Suprapubic skin (tissue), 4 donors: ENCODE results near the gene MOBP. TPM values are rescaled to one million over a fixed set of nuclear protein-coding genes. Genes with fewer than 3 reads are reported as not detected.

Experiments used
- DNase-seq, 2 donors: peaks; one replicate each; pipeline ENCODE4 v3.0.0-alpha.2; 2019; ENCODE audit warnings: low spot score in 2 of 2
- H3K27ac ChIP-seq: fragments of 200-600 bp; sonication (generic); one replicate; pipeline ENCODE4 v1.5.1; 2019
- H3K27me3 ChIP-seq: fragments of 200-600 bp; sonication (generic); one replicate; pipeline ENCODE4 v1.5.1; 2019
- H3K36me3 ChIP-seq: fragments of 200-600 bp; sonication (generic); one replicate; pipeline ENCODE4 v1.5.1; 2019
- H3K4me1 ChIP-seq: fragments of 200-600 bp; sonication (generic); one replicate; pipeline ENCODE4 v1.5.1; 2019
- H3K4me3 ChIP-seq: fragments of 200-600 bp; sonication (generic); one replicate; pipeline ENCODE4 v1.5.1; 2019; ENCODE audit warnings: mild to moderate bottlenecking
- H3K9me3 ChIP-seq: fragments of 200-600 bp; sonication (generic); one replicate; pipeline ENCODE4 v1.5.1; 2019
- EP300 ChIP-seq: sonication (generic); formaldehyde crosslinking; IDR thresholded peaks from one replicate; pipeline ENCODE4 v1.6.1; 2017; ENCODE audit warnings: antibody characterized with exemption
- POLR2A ChIP-seq, 2 donors: fragments of 450-650 bp; IDR thresholded peaks; one replicate each; pipeline ENCODE4 v1.6.1; 2017; ENCODE audit warnings: antibody characterized with exemption in 2 of 2, mild to moderate bottlenecking in 2 of 2, moderate library complexity in 2 of 2
- POLR2AphosphoS5 ChIP-seq, 3 donors: sonication (generic); formaldehyde crosslinking; IDR thresholded peaks; one replicate each; pipeline ENCODE4 v1.6.1; 2017; ENCODE audit warnings: antibody characterized with exemption in 3 of 3
- WGBS: methylation state at CpG from one replicate; pipeline ENCODE4 v1.1.5; 2018; 5-methylcytosine and 5-hydroxymethylcytosine counted together
- total RNA-seq, 4 donors: library from RNA; depleted of rRNA; stranded (reverse); fragments of >200 nt; gene quantifications; one replicate each; pipeline ENCODE4 v1.1.0, GENCODE V29; 2016
- TF ChIP-seq, protein P1 (sequence below), 2 donors: fragments of 200-600 bp in 1 of 2; fragments of 450-650 bp in 1 of 2; sonication (generic) in 1 of 2; IDR thresholded peaks; one replicate each; pipeline ENCODE4 v1.5.1; 2016 to 2019; ENCODE audit warnings: antibody characterized with exemption in 2 of 2, mild to moderate bottlenecking in 1 of 2, moderate library complexity in 1 of 2

Gene MOBP
- total RNA-seq, 4 donors from 2014 or later: not detected

DNA sequence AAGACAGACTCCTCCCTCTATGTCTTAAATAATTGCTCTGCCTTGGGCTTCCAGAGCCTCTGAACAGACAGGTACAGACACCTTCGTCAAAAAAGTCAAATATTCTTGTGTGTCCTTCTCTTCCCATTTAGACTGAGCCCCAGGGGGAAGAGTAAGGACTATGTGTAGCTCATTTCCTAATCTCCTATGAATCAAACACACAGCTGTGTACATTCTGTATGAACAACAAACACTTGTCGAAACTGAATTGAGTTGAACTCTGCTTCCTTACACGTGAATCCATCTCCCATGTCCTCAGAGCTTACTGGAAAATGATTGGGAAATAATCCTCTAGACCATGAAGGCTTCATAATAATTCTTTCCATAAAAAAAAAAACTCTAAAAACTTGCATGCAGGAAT is 80.8 kb downstream of the MOBP start:
- H3K27ac ChIP-seq: no peak overlapping the region
- WGBS: 40% methylated on average over 3 of the region's 3 CpGs

DNA sequence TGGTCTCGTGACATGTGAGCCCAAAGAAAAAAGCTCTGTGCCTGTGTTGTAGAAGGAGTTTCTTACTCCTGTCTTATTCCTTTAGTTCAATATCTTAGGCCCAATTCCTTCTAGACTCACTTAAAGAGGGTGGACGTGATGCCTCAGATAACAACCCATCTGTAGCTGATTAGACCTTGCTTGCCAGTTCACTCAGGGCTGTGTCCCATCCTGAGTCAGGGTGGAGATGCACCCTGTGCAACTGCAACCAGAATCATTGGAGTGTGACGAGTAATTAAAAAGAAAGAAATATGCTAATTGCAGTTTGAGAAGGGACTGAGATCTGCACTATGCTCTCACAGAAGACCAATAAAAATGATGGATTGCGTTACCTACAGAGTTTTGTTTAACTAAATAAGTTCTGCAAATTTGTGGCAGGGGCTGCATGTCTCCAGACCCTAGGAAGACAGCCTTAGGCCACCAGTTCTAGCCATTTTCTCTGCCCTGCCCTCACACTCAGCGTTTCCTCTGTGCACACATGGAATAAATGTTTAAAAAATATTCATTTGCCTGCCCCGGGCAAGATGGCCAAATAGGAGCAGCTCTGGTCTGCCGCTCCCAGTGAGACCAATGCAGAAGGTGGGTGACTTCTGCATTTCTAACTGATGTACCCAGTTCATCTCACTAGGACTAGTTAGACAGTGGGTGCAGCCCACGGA is 83.0 kb downstream of the MOBP start:
- no peak overlapping the region for H3K4me3 ChIP-seq
- TF ChIP-seq, protein P1, sequence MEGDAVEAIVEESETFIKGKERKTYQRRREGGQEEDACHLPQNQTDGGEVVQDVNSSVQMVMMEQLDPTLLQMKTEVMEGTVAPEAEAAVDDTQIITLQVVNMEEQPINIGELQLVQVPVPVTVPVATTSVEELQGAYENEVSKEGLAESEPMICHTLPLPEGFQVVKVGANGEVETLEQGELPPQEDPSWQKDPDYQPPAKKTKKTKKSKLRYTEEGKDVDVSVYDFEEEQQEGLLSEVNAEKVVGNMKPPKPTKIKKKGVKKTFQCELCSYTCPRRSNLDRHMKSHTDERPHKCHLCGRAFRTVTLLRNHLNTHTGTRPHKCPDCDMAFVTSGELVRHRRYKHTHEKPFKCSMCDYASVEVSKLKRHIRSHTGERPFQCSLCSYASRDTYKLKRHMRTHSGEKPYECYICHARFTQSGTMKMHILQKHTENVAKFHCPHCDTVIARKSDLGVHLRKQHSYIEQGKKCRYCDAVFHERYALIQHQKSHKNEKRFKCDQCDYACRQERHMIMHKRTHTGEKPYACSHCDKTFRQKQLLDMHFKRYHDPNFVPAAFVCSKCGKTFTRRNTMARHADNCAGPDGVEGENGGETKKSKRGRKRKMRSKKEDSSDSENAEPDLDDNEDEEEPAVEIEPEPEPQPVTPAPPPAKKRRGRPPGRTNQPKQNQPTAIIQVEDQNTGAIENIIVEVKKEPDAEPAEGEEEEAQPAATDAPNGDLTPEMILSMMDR (IDR thresholded peaks at IDR 0.05): no peak
- TF ChIP-seq POLR2AphosphoS5 (IDR thresholded peaks at IDR 0.05): no peak
- no peak for TF ChIP-seq EP300
- TF ChIP-seq POLR2A (IDR thresholded peaks at IDR 0.05): no peak
- DNase-seq: no peak
- H3K36me3 ChIP-seq: no peaks in the 10 kb centered on the region
- H3K4me1 ChIP-seq: no peaks in the 10 kb centered on the region
- H3K9me3 ChIP-seq: no peaks in the 10 kb centered on the region
- H3K27ac ChIP-seq: no peak overlapping the region
- H3K27me3 ChIP-seq: peaks cover 3% of the 10 kb centered on the region
- 68% methylated on average over 7 of the region's 8 CpGs for WGBS

More for the DNA sequence above, 80.8 kb downstream of the MOBP start:
- no peaks in the 10 kb centered on the region for H3K36me3 ChIP-seq
- no peak for DNase-seq
- H3K4me1 ChIP-seq: no peaks in the 10 kb centered on the region
- peaks cover 3% of the 10 kb centered on the region for H3K27me3 ChIP-seq
- TF ChIP-seq POLR2A (IDR thresholded peaks at IDR 0.05): no peak
- TF ChIP-seq EP300: no peak
- TF ChIP-seq POLR2AphosphoS5 (IDR thresholded peaks at IDR 0.05): no peak
- TF ChIP-seq, protein P1 (IDR thresholded peaks at IDR 0.05): no peak
- no peaks in the 10 kb centered on the region for H3K9me3 ChIP-seq
- no peak overlapping the region for H3K4me3 ChIP-seq

Other genes starting within 250 kb of the MOBP start
- gene CX3CR1, start 187.6 kb upstream of the MOBP start, total RNA-seq: 1 to 10 TPM in 2 of 4 donors, under 1 TPM in 2; 0.60 to 1.4 (median 1.1) TPM
- gene CCR8, start 138.0 kb upstream of the MOBP start, total RNA-seq: not detected
- 10 to 100 TPM; 14.8 to 19.6 (median 15.7) TPM for gene SLC25A38, start 84.3 kb upstream of the MOBP start, total RNA-seq
- gene RPSA, start 61.0 kb upstream of the MOBP start, total RNA-seq: 1,000 to 10,000 TPM in 3 of 4 donors, 100 to 1,000 TPM in 1; 758 to 1,526 (median 1,196) TPM